Breast epithelium (tissue), 3 donors: ENCODE data around the gene SPTB.

Source experiments
- POLR2A ChIP-seq: fragments of 450-650 bp; IDR thresholded peaks from one replicate; pipeline ENCODE4 v1.6.1; 2016; ENCODE audit warnings: antibody characterized with exemption, mild to moderate bottlenecking, moderate library complexity
- POLR2AphosphoS5 ChIP-seq, 3 donors: sonication (generic); formaldehyde crosslinking; IDR thresholded peaks; one replicate each; pipeline ENCODE4 v1.6.1; 2017; ENCODE audit warnings: antibody characterized with exemption in 3 of 3
- TF ChIP-seq, protein P1 (sequence below), 3 donors: fragments of 450-650 bp; IDR thresholded peaks; one replicate each; pipeline ENCODE4 v1.5.1; 2016 to 2017; ENCODE audit warnings: antibody characterized with exemption in 3 of 3, mild to moderate bottlenecking in 3 of 3, moderate library complexity in 3 of 3

- TF ChIP-seq POLR2A (no peak), POLR2AphosphoS5 (IDR thresholded peaks at IDR 0.05) (no peak)
- TF ChIP-seq, protein P1, sequence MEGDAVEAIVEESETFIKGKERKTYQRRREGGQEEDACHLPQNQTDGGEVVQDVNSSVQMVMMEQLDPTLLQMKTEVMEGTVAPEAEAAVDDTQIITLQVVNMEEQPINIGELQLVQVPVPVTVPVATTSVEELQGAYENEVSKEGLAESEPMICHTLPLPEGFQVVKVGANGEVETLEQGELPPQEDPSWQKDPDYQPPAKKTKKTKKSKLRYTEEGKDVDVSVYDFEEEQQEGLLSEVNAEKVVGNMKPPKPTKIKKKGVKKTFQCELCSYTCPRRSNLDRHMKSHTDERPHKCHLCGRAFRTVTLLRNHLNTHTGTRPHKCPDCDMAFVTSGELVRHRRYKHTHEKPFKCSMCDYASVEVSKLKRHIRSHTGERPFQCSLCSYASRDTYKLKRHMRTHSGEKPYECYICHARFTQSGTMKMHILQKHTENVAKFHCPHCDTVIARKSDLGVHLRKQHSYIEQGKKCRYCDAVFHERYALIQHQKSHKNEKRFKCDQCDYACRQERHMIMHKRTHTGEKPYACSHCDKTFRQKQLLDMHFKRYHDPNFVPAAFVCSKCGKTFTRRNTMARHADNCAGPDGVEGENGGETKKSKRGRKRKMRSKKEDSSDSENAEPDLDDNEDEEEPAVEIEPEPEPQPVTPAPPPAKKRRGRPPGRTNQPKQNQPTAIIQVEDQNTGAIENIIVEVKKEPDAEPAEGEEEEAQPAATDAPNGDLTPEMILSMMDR (IDR thresholded peaks at IDR 0.05), result no peak
Measured at GRCh38 chr14:64706119-64706592, 173.6 kb downstream of the SPTB start.
